GM21717 (cell line): ENCODE measurements around the gene RAD9B.
"Not testable (repeated sequence)": the region's sequence is repeated elsewhere in the genome, so short reads cannot be mapped to it uniquely, and the experiment has no call there.

Experiments used
- ATAC-seq: cut with Tn5 transposase; IDR thresholded peaks from one replicate; pipeline ENCODE4 v1.9.1; 2021; ENCODE audit warnings: mild to moderate bottlenecking, moderate library complexity; ENCODE audit not compliant: unreplicated experiment

Gene RAD9B

GRCh38 chr12:110501752-110502738 is at the start of gene RAD9B, which contains the start of gene VPS29:
TSS of gene RAD9B (plus strand) at chr12:110502331. CDS start at chr12:110502338, 7 bp downstream.
TSS of gene VPS29 (minus strand) at chr12:110502111. CDS start at chr12:110502051, 60 bp downstream.
- peak; percentile 93 for ATAC-seq

GRCh38 chr12:110453569-110454296 is 48.4 kb upstream of the RAD9B start:
- no peak for ATAC-seq

DNA sequence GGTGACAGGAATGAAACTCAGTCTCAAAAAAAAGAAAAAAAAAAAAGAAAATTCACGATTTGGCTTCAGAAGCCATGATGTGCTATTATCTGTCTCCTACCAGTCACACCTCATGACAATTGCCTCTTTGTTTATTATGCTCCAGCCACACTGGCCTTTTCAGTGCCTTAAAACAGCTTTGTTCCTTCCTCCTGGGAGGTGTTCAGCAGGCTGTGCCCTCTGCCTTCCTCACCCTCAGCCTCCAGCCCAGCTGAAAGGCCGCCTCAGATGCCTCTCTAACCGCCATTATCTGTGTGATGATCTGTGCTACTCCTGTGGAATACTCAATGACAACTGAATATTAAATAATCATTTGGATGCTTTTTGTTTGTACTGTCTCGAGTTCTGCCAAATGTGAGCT is 43.4 kb upstream of the RAD9B start:
- no peak for ATAC-seq

- not testable (repeated sequence) for ATAC-seq
Observed at GRCh38 chr12:110461189-110461588, 40.9 kb upstream of the RAD9B start.

DNA sequence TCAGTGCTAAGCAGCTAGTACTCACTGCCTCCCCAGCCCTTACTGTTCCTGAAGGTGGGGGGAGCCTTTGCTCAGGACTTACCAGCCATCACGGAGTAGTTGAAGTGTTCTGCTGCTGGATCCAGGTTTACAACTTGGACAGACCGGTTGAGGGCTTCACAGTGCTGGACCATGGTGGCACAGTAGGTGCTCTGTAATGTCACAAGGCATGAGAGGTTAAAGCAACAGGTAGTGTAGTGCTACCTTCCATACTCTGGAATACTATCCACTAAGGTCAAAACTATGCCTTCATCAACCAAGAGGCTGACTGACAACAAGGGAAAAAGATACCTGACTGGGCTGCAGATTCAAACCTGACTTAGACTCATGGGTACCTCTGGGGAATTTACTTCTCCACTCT is 37.1 kb upstream of the RAD9B start:
- no peak for ATAC-seq

- not testable (repeated sequence) for ATAC-seq
Observed at GRCh38 chr12:110465765-110466164, 36.4 kb upstream of the RAD9B start.

DNA sequence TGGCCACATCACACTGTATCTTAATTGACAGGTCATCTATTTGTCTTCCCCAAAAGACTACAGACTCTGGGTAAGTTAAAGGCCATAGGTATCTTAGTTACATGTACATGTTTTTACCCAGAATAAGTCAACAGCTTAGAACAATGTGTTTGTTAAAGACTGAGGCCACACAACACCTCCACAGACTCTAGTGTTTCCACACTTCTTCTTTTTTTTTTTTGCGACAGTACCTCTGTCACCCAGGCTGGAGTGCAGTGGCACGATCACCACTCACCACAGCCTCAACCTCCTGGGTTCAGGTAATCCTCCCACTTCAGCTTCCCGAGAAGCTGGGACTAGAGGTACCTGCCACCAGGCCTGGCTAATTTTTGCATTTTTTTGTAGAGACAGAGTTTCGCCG is 35.3 kb upstream of the RAD9B start:
- ATAC-seq, result no peak

DNA sequence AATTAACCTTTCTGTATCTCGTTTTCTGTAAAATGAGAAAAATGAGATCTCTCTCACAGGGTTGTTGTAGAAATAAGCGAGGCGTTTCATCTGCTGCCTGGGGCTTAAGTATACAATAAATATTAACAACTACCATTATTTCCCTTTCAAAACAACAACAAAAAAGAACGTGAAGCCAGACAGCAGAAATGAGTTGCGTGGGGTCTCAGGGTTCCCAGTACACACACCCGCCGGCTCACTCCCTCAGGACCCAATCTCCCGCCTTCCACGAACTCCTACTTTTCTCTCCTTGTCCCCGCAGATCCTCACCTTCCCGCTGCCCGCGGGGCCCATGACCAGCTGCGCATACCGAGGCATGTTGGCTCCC is 34.3 kb upstream of the RAD9B start:
- ATAC-seq, result no peak

- peak; percentile 64 for ATAC-seq
Observed at GRCh38 chr12:110468214-110469048, 33.7 kb upstream of the RAD9B start, which contains the start of the genes FAM216A and GPN3. TSS of gene FAM216A (plus strand) at chr12:110468845. CDS start at chr12:110468876, 31 bp downstream. TSS of gene GPN3 (minus strand) at chr12:110468257. CDS start at chr12:110468203, 54 bp downstream.

- ATAC-seq, result no peak
Observed at GRCh38 chr12:110475426-110475825, 26.7 kb upstream of the RAD9B start.

GRCh38 chr12:110498984-110499706 is 3.0 kb upstream of the RAD9B start:
- ATAC-seq, result no peak

DNA sequence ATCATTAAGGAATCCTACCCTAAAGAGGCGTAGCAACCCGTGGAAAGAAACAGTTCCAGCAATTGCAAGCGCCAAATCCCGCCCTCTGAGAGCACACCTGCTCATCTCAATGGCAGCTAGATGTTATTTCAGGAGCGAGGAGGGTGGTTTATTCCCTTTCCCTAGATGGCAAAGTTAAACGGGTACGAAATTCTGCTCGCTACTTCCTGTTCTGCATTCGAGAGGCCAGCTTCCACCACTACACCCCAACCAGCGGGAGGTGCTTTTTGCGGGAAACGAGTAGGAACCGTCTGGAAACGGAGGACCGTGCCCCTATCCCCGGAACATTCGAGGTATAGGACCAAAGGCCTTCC is 756 bp upstream of the RAD9B start:
- ATAC-seq, result peak; percentile 34

GRCh38 chr12:110503432-110503831 is 1.3 kb downstream of the RAD9B start:
- ATAC-seq, result no peak

DNA sequence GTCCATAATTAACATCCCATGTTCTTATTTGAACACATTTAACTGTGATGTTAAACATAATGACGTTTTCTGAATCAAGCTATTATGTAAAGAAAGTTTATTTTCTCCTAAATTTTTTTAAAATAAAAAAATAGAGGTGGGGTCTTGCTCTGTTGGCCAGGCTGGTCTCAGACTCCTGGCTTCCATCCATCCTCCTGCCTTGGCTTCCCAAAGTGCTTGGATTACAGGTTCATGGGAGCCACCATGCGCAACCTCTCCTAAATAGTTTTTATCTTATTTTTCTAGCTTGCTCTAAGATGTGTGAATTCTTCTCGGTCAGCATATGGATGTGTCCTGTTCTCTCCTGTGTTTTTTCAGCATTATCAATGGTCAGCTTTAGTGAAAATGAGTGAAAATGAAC is 3.2 kb downstream of the RAD9B start:
- no peak for ATAC-seq

- no peak for ATAC-seq
Observed at GRCh38 chr12:110508071-110508586, 6.0 kb downstream of the RAD9B start.

GRCh38 chr12:110513842-110514241 is 11.7 kb downstream of the RAD9B start:
- ATAC-seq, result no peak

DNA sequence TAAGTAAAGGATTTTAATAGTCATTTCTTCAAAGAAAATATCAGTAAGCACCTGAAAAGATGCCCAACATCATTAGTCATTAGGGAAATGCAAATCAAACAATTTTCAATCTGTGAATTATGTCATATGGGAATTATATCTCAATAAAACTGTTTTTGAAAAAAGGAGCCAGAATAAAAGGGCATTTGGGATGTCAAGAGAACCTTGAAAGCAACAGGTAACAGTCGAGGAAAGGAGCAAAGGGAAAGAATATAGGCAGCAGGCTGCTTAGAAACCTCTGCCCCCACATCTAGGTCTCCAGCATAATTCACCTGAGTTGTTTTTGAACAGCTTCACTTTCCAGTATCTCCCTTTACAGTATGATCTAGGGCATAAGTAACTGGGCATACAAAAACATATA is 12.2 kb downstream of the RAD9B start:
- no peak for ATAC-seq

DNA sequence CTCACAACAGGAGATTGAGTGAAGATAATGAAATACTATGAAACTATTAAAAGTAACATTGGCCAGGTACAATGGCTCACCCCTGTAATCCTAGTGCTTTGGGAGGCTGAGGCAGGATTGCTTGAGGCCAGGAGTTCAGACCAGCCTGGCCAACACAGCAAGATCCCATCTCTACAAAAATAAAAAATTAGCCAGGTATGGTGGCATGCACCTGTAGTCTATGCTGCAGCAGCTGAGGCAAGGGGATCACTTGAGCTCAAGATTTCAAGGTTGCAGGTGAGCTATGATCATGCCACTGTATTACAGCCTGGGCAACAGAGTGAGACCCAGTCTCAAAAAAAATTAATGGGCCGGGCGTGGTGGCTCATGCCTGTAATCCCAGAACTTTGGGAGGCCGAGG is 14.9 kb downstream of the RAD9B start:
- no peak for ATAC-seq

DNA sequence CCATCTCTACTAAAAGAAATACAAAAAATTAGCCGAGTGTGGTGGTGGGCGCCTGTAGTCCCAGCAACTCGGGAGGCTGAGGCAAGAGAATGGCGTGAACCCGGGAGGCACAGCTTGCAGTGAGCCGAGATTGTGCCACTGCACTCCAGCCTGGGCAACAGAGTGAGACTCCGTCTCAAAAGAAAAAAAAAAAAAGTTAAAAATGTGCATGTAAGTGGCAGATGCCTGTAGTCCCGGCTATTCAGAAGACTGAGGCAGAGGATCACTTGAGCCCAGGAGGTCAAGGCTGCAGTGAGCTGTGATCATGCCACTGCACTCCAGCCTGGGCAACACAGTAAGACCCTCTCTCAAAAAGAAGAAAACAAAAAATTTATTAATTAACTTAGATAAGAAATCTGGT is 15.9 kb downstream of the RAD9B start:
- not testable (repeated sequence) for ATAC-seq
